ENCODE results near the gene XAF1.

The XAF1 gene

GRCh38 chr17:6796017-6796886 lies 40.4 kb downstream of the XAF1 start:
- no peak for DNase-seq (ENCODE audit: low spot score)
- no peak for TF ChIP-seq CTCF (IDR thresholded peaks at IDR 0.05; ENCODE audit: extremely low read depth, insufficient read depth, missing control alignments)
- in situ Hi-C loops (cut with MboI; ENCODE audit: low pct_unique_long_range_greater_than_20kb, low sequenced_read_pairs, unreplicated experiment): no loop called here

- DNase-seq (ENCODE audit: low spot score): no peak
- TF ChIP-seq CTCF (IDR thresholded peaks at IDR 0.05; ENCODE audit: extremely low read depth, insufficient read depth, missing control alignments): no peak
- in situ Hi-C loops (cut with MboI; ENCODE audit: low pct_unique_long_range_greater_than_20kb, low sequenced_read_pairs, unreplicated experiment): no loop called here
Observed at GRCh38 chr17:6796887-6797490, 41.1 kb downstream of the XAF1 start.

- DNase-seq (ENCODE audit: low spot score): no peak
- in situ Hi-C loops (cut with MboI; ENCODE audit: low pct_unique_long_range_greater_than_20kb, low sequenced_read_pairs, unreplicated experiment): no loop called here
- no peak for TF ChIP-seq CTCF (IDR thresholded peaks at IDR 0.05; ENCODE audit: extremely low read depth, insufficient read depth, missing control alignments)
Observed at GRCh38 chr17:6797718-6798351, 42.0 kb downstream of the XAF1 start.

GRCh38 chr17:6799738-6800137 lies 43.9 kb downstream of the XAF1 start:
- TF ChIP-seq CTCF (IDR thresholded peaks at IDR 0.05; ENCODE audit: extremely low read depth, insufficient read depth, missing control alignments): no peak
- no peak for DNase-seq (ENCODE audit: low spot score)
- in situ Hi-C loops (cut with MboI; ENCODE audit: low pct_unique_long_range_greater_than_20kb, low sequenced_read_pairs, unreplicated experiment): no loop called here

GRCh38 chr17:6800422-6801027 lies 44.7 kb downstream of the XAF1 start:
- DNase-seq (ENCODE audit: low spot score): no peak
- TF ChIP-seq CTCF (IDR thresholded peaks at IDR 0.05; ENCODE audit: extremely low read depth, insufficient read depth, missing control alignments): no peak
- in situ Hi-C loops (cut with MboI; ENCODE audit: low pct_unique_long_range_greater_than_20kb, low sequenced_read_pairs, unreplicated experiment): no loop called here

- no peak for DNase-seq (ENCODE audit: low spot score)
- TF ChIP-seq CTCF (IDR thresholded peaks at IDR 0.05; ENCODE audit: extremely low read depth, insufficient read depth, missing control alignments): no peak
- in situ Hi-C loops (cut with MboI; ENCODE audit: low pct_unique_long_range_greater_than_20kb, low sequenced_read_pairs, unreplicated experiment): no loop called here
Observed at GRCh38 chr17:6811510-6811909, 55.7 kb downstream of the XAF1 start.

Measured in GM13977 (cell line).